DND-41 (cell line): Measurements from ENCODE around the gene PSENEN.

Experiments used
- ATAC-seq: fragments of 200-7000 bp; cut with Tn5 transposase; 3 replicates; pipeline ENCODE4 v1.9.1; 2021; ENCODE audit warnings: low read depth; ENCODE audit not compliant: insufficient read depth
- DNase-seq: peaks from one replicate; pipeline ENCODE4 v3.0.0-alpha.2; 2020
- H2AFZ ChIP-seq: 2 replicates; pipeline ENCODE4 v1.6.0; 2012; ENCODE audit warnings: low read depth, low read length
- H3K27ac ChIP-seq: 2 replicates; pipeline ENCODE4 v1.5.1; 2012; ENCODE audit warnings: low read length, inconsistent platforms
- H3K27me3 ChIP-seq: fragments of 200-600 bp; sonication (generic); 2 replicates; pipeline ENCODE4 v1.6.0; 2012; ENCODE audit warnings: low read length, mild to moderate bottlenecking, inconsistent platforms; ENCODE audit not compliant: insufficient read depth, poor library complexity
- H3K36me3 ChIP-seq: 2 replicates; pipeline ENCODE4 v1.5.1; 2012; ENCODE audit warnings: low read length, inconsistent platforms; ENCODE audit not compliant: insufficient read depth
- H3K4me1 ChIP-seq: 2 replicates; pipeline ENCODE4 v1.5.1; 2012; ENCODE audit warnings: mild to moderate bottlenecking, low read length; ENCODE audit not compliant: insufficient read depth
- H3K4me2 ChIP-seq: 2 replicates; pipeline ENCODE4 v1.6.0; 2012; ENCODE audit warnings: mild to moderate bottlenecking, moderate library complexity, low read length, inconsistent platforms; ENCODE audit not compliant: insufficient read depth
- H3K4me3 ChIP-seq, 2 experiments: fragments of 200-600 bp in 1 of 2; shearing (Covaris generic) in 1 of 2; 2 replicates each; pipeline ENCODE4 v1.5.1; 2012 to 2016; ENCODE audit warnings: inconsistent platforms in 2 of 2, low read length in 2 of 2, mild to moderate bottlenecking in 2 of 2, low read depth in 1 of 2, moderate library complexity in 1 of 2
- H3K79me2 ChIP-seq: 2 replicates; pipeline ENCODE4 v1.6.0; 2012; ENCODE audit warnings: low read length, inconsistent platforms; ENCODE audit not compliant: insufficient read depth
- H3K9ac ChIP-seq: 2 replicates; pipeline ENCODE4 v1.6.0; 2012; ENCODE audit warnings: low read depth, mild to moderate bottlenecking, inconsistent platforms, low read length, moderate library complexity
- H3K9me3 ChIP-seq: 2 replicates; pipeline ENCODE4 v1.5.1; 2012; ENCODE audit warnings: low read length, moderate library complexity, mild to moderate bottlenecking, inconsistent platforms; ENCODE audit not compliant: insufficient read depth, severe bottlenecking
- H4K20me1 ChIP-seq: 2 replicates; pipeline ENCODE4 v1.6.0; 2012; ENCODE audit warnings: low read length; ENCODE audit not compliant: insufficient read depth
- CTCF ChIP-seq: IDR thresholded peaks from 2 replicates; pipeline ENCODE4 v1.5.1; 2012; ENCODE audit warnings: borderline replicate concordance, low read length, moderate library complexity, mild to moderate bottlenecking; ENCODE audit not compliant: poor library complexity, severe bottlenecking; ENCODE audit errors: extremely low read depth
- EZH2 ChIP-seq: IDR thresholded peaks from 3 replicates; pipeline ENCODE4 v1.6.1; 2012; ENCODE audit warnings: borderline replicate concordance, low read depth, mild to moderate bottlenecking, moderate library complexity, low read length, inconsistent platforms; ENCODE audit not compliant: severe bottlenecking

PSENEN gene

DNA sequence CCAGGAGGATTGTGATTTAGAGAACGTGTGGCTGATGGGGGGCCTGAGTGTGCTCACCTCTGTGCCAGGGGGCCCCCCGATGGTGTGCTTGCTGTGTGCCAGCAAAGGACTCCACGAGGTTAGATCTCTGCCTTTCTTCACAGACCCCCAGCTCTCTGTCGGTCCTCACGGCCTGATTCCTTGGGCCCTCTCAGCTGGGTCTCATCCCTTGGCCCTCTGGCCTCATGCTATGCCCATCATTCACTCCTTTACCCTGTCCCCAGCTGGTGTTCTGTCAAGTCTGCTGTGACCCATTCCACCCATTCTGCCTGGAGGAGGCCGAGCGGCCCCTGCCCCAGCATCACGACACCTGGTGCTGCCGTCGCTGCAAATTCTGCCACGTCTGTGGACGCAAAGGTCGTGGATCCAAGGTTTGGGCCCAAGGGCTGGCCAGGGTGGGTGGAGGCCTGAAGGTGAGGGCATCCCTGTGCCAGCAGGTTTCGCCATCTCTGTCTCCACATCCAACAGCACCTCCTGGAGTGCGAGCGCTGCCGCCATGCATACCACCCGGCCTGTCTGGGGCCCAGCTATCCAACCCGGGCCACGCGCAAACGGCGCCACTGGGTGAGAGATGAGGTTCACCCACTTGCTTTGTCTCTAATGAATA lies 20.1 kb upstream of the PSENEN start:
- Histone ChIP-seq H3K27me3 (no peaks in the 10 kb centered on the region), H3K27ac (no peak overlapping the region), H3K4me2 (no peak overlapping the region), H3K4me3 (no peak overlapping the region), H2AFZ (no peak overlapping the region), H3K4me1 (peaks cover 7% of the 10 kb centered on the region; the same call in 1 of the 2 replicates), H3K79me2 (peaks cover 17% of the 10 kb centered on the region), H4K20me1 (peaks cover 58% of the 10 kb centered on the region), H3K9ac (no peak overlapping the region), H3K9me3 (no peaks in the 10 kb centered on the region), H3K36me3 (peaks cover 98% of the 10 kb centered on the region)
- no peak for TF ChIP-seq CTCF
- TF ChIP-seq EZH2, result no peak
- DNase-seq (no peak), ATAC-seq (no peak)

GRCh38 chr19:35727053-35727955 lies 18.1 kb upstream of the PSENEN start:
- no peak overlapping the region for H2AFZ ChIP-seq
- H4K20me1 ChIP-seq, result peaks cover 59% of the 10 kb centered on the region
- no peak overlapping the region for H3K4me2 ChIP-seq
- H3K36me3 ChIP-seq, result peaks cover 99% of the 10 kb centered on the region
- H3K4me1 ChIP-seq, result no peaks in the 10 kb centered on the region
- TF ChIP-seq EZH2, result no peak
- TF ChIP-seq CTCF, result no peak
- H3K79me2 ChIP-seq, result 0 out of 2 replicates have a peak, but pooled peaks cover 5% of the 10 kb centered on the region
- no peak overlapping the region for H3K4me3 ChIP-seq
- DNase-seq (no peak), ATAC-seq (no peak)
- H3K9me3 ChIP-seq, result no peaks in the 10 kb centered on the region
- no peak overlapping the region for H3K27ac ChIP-seq
- H3K9ac ChIP-seq, result no peak overlapping the region
- no peaks in the 10 kb centered on the region for H3K27me3 ChIP-seq

- ATAC-seq, result no peak
- Histone ChIP-seq H3K27ac (no peak overlapping the region), H3K4me2 (no peak overlapping the region), H3K36me3 (peaks cover 98% of the 10 kb centered on the region), H3K9ac (no peak overlapping the region), H3K79me2 (0 out of 2 replicates have a peak, but pooled peaks cover 3% of the 10 kb centered on the region), H4K20me1 (peaks cover 56% of the 10 kb centered on the region), H3K9me3 (no peaks in the 10 kb centered on the region), H3K4me1 (no peaks in the 10 kb centered on the region), H3K27me3 (no peaks in the 10 kb centered on the region), H2AFZ (no peak overlapping the region), H3K4me3 (no peak overlapping the region)
- TF ChIP-seq CTCF (no peak), EZH2 (no peak)
- DNase-seq, result no peak
Observed at GRCh38 chr19:35727956-35728706, 17.3 kb upstream of the PSENEN start.
